Activated CD8-positive, alpha-beta memory T cell treated with anti-CD3 and anti-CD28 coated beads for 36 hours (primary cell): ENCODE results near the gene ZNF536. TPM values are rescaled to one million over a fixed set of nuclear protein-coding genes. Genes with fewer than 3 reads are reported as not detected.

ENCODE experiments used
- CTCF ChIA-PET: fragments of 350-600 bp; sonication (Branson Sonifier 250); formaldehyde crosslinking; loops from one replicate; lab custom pipeline; 2021; ENCODE audit warnings: antibody characterized with exemption; lab: Charles Lee
- POLR2A ChIA-PET: fragments of 350-600 bp; sonication (Branson Sonifier 250); formaldehyde crosslinking; loops from one replicate; lab custom pipeline; 2021; ENCODE audit warnings: antibody characterized with exemption; lab: Charles Lee
- total RNA-seq, 2 experiments: library from RNA; stranded (reverse); gene quantifications; one replicate each; pipeline ENCODE4 v1.2.3, GENCODE V29; 2021

ZNF536 gene
- total RNA-seq, 2 experiments from 2014 or later: not detected

DNA sequence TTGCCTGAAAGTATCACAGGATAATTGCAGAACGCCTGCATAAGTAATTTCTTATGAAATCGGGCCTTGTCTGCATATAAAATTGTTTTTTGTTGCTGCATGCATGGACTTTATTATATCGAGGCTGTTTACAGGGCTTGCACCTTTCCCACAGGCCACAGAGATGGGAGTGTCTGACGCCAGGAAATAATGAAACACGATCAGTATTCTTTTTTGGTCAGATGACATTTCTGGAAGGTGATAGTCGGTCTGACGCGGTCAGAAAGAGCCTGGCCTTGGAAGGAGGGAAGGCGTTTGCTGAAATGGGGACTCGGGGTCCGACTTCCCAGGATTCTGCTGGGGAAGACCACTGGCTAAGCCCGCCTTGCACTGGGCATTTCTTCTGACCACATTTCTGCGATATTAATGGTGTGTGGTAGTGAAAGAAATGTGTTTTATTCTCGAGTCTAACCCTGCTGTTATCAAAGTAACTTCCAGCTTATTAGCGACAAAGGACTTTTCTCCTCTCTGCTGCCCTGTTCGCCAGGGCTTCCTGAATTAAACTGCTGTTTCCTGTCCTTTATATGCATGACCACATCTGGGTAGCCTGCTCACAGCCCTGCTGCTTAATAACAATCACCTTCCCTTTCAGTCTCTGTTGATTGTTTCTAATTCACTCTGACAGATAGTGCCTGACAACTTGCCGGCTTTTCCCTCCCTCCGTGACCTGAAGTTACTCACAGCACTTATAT, 11.6 kb upstream of the ZNF536 start:
- CTCF ChIA-PET: no interaction called here
- POLR2A ChIA-PET: no interaction called here

DNA sequence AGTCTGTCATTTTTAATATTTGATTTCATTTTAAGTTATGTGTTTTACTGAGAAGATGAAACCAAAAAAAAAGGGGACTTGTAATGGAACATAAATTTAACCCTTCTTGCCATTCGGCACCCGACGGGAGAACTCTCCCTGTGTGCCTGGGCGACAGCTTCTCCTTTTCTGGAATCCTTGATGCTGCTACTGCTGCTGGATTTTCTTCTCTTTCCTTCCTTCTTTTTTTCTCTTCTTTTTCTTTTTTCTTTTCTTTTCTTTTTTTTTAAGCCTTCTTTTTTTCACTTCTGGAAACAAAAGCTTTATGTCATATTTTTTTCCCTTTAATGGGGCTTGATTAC, 11.1 kb upstream of the ZNF536 start:
- POLR2A ChIA-PET: no interaction called here

GRCh38 chr19:30361721-30362120, 10.5 kb upstream of the ZNF536 start:
- CTCF ChIA-PET: no interaction called here
- POLR2A ChIA-PET: no interaction called here

More for the DNA sequence above, 11.1 kb upstream of the ZNF536 start:
- CTCF ChIA-PET: no interaction called here

DNA sequence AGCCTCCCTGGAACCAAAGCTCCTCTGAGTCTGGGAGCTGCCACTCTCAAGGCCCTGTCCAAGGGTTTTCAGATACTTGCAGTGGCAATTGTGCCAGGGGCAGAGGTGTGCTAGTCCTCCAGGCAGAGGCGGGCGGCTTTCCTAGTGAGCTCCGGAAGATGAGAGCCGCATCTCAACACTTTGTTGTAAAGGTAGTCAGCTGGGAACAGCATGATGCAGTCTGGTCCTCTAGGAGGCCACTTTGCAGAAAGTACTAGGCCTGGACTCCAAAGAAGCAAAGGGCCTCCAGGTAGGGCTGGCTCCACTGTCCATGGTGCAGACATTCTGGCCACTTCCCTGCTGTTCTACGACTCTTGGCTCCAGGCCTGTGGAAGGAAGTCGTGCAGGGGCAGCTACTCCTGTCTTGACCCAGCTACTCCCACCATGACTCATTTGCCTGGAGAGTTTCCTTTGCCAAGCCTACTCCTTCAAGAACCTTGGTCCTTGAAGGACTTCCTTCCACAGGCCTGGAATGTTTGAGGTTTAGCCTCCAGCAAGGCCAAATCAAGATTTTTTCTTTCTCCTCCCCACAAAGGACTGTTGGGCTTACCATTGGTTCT, 9.9 kb upstream of the ZNF536 start:
- CTCF ChIA-PET: interaction anchor here (0.7 kb wide), 1 partner anchor 18 kb away, joined by 3 read pairs; no protein-coding TSS in a partner anchor
- POLR2A ChIA-PET: no interaction called here

- ChIA-PET CTCF (interaction anchor here (0.7 kb wide), 1 partner anchor 17 kb away, joined by 3 read pairs; no protein-coding TSS in a partner anchor), POLR2A (no interaction called here)
Measured at GRCh38 chr19:30363073-30363472, 9.1 kb upstream of the ZNF536 start.

GRCh38 chr19:30364866-30365800, 7.1 kb upstream of the ZNF536 start:
- ChIA-PET POLR2A (no interaction called here), CTCF (no interaction called here)

DNA sequence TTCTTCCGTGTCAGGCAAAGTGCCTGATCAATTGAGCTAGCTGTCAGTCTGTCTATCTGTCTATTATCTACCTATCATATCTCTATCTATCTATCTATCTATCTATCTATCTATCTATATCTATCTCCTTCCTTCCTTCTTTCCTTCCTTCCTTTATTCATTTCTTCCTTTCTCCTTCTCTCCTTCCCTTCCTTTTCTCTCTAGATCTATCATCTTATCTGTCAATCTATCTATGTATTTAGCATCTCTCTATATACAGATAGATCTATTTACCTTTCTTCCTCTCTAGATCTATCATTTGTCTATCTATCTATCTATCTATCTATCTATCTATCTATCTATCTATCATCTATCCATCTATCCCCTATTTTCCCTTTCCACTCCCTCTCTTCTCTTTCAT, 5.9 kb upstream of the ZNF536 start:
- CTCF ChIA-PET: no interaction called here
- POLR2A ChIA-PET: no interaction called here

DNA sequence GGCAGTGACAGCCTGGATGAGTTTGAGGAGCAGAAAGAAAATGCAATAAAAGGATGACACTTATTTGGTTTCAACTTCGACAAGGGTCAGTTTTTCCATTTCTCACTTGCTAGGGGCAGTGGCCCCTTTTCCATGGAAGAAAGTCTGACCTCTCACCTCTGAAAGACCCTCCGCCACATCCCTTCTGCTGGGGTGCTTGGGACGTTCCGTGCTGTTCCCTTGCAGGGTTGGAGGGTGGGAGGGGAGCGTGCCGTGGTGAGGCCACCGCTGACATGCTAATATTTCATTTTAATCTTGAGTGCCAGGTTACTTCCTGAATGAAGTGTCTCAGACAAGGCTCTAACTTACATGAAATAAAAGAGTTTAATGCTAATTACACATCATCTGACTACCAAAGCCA, 5.2 kb upstream of the ZNF536 start:
- ChIA-PET POLR2A (no interaction called here), CTCF (no interaction called here)

GRCh38 chr19:30367421-30367820, 4.8 kb upstream of the ZNF536 start:
- CTCF ChIA-PET: no interaction called here
- POLR2A ChIA-PET: no interaction called here

DNA sequence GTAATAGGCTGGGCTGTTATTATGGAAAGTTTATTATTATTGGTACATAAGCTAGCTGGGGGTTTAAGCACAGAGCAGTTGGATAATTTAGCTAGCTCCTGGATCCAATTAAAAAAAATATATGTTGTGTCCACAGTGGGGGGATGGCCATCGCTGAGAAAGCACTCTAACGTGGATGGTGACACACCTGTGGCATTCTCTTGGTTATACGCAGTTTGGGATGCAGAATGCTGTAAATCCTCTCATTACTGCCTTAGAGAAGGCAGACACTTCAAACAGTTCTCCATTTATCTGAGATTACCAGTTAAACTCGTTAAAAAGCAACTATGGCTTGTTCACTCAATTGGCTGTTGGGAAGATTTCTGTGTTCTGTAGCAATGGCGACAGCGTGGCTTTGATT, 2.4 kb upstream of the ZNF536 start:
- CTCF ChIA-PET: interaction anchor here (0.5 kb wide), 1 partner anchor 94 kb away, joined by 3 read pairs; no protein-coding TSS in a partner anchor
- POLR2A ChIA-PET: no interaction called here

DNA sequence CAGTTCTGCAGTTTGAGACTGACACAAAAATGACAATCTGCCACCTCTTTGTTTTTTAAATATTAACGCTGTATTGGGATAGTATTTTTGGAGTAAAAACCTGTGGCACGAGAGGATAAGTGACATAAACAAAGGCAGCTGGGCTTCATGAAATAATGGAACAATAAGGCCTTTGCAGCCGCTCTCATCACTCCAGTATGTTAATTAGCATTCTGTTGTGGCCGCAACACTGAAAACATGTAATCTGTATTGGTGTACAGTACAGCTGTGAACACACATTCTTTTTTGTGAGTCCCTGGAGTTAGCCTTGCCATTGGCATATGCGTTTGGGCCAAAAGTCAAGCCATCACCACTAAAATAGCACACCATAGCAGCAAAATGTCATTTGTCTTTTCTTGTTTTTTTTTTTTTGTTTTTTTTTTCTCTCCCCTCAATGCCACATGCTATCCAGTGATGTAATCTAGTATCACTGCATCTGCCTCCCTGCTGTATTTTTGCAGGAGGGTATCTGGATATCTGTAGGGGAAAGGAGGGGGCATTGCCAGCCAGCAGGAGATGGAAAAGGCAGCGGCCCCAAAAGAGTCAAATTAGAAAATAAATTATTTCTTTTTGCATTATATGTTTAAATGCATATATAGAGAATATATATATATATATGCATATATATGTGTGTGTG, 885 bp upstream of the ZNF536 start:
- ChIA-PET POLR2A (no interaction called here), CTCF (interaction anchor here (0.7 kb wide), 1 partner anchor 14 kb away, joined by 3 read pairs; no protein-coding TSS in a partner anchor)

GRCh38 chr19:30373593-30373992, 1.4 kb downstream of the ZNF536 start:
- CTCF ChIA-PET: no interaction called here
- POLR2A ChIA-PET: no interaction called here

DNA sequence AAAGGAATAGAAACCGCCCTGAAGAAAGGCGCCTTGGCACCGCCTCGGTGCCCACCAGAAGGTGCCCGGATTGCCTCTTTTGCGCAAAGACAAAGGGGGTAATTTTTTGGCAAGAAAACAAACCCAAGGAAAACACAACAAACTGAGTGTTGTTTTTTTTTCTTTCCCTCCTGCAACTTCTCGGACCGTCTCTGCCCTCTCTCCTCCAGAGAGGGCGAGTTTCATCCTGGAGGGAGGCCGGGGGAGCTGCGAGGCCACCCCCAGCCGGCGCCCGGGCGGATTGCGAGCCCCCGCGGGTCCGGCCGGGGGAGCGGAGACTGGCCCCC, 2.3 kb downstream of the ZNF536 start:
- POLR2A ChIA-PET: no interaction called here
- CTCF ChIA-PET: no interaction called here

DNA sequence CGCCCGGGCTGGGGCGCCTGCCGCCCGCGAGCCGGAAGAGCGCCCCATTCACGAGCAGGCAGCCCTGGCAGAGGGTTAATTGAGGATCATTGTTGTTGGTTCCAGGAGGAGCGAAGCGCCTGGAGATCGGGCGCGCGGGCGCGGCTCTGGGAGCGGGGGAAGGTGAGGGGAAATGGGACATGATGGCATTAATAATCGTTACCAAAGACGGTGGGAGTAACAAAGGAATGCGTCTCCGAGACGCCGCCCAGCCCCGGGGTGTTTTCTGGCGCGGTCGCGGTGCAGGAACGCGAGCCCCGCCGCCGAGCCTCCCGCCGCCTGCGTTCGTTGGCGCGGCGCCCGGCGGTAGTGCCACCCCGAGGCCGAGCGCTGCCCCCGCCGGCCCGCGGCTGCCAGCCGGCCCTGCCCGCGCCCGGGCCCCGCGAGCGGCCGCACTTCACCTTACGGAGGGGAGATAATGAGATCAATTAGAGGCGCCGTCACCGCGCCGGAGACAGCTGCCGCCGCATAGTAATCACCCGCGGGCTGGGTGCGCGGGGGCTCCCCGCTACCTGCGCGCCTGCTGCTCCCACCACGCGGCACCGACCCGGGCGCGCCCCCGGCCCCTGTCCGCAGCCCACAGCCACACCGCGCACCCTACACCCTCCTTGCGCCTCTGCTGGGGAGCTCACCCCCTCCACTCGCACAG, 2.8 kb downstream of the ZNF536 start:
- ChIA-PET CTCF (no interaction called here), POLR2A (no interaction called here)

GRCh38 chr19:30375553-30376031, 3.4 kb downstream of the ZNF536 start:
- ChIA-PET CTCF (no interaction called here), POLR2A (no interaction called here)

- ChIA-PET POLR2A (no interaction called here), CTCF (no interaction called here)
Measured at GRCh38 chr19:30376272-30376671, 4.1 kb downstream of the ZNF536 start.

DNA sequence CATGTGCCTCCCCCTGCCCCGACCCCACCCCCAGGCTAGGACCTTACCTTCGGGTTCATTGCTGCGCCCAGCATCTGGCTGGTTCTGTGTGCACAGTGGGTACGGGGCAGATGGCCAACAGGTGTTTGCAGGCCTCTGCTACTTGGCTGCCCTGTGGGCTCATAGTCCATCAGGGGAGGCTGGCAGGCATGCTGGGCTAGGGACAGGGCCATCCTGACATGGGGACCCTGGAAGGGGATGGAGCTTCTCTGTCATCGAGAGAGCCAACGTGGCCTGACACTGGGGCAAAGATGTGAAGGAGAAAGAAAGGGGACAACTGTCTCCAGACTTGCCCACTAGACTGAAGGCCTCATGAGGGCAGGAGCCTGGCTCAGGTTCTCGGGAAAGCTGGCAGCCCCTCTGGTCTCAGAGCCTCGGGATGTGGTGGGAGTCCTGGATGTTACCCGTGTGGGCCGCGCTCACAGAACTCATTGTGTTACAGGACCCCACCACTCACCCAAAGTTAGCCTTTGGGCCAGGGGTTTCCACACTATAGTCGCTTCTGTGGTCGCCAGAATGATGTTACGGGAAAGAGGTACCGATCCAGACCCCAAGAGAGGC, 4.7 kb downstream of the ZNF536 start:
- ChIA-PET CTCF (no interaction called here), POLR2A (no interaction called here)

- ChIA-PET POLR2A (no interaction called here), CTCF (no interaction called here)
Measured at GRCh38 chr19:30378701-30379100, 6.5 kb downstream of the ZNF536 start.
